HEK293 (cell line): ENCODE measurements around the gene LRP1B.
A peak's percentile ranks its signal among the peaks of the same experiment; 100 is the strongest.

ENCODE experiments used
- CTCF ChIA-PET: fragments of 350-600 bp; formaldehyde crosslinking; extraction: SDS; loops from one replicate; lab custom pipeline; 2021; ENCODE audit warnings: antibody characterized with exemption; lab: Yijun Ruan, JAX
- POLR2A ChIA-PET: fragments of 300-600 bp; formaldehyde crosslinking; extraction: SDS; loops from one replicate; lab custom pipeline; 2020; ENCODE audit warnings: antibody characterized with exemption, inconsistent platforms; lab: Yijun Ruan, JAX
- H3K27ac ChIP-seq: fragments of 200-500 bp; sonication (Bioruptor generic); 2 replicates; pipeline ENCODE4 v1.5.1; 2014; ENCODE audit warnings: low read depth, low read length, control low read depth, inconsistent platforms; ENCODE audit errors: extremely low read depth
- H3K36me3 ChIP-seq, 2 experiments: fragments of 200-500 bp in 1 of 2; sonication (Bioruptor generic) in 1 of 2; 1 replicate in 1 of 2; 2 replicates in 1 of 2; pipeline ENCODE4 v1.5.1; 2014 to 2017; ENCODE audit warnings: inconsistent platforms in 2 of 2, low read length in 2 of 2; ENCODE audit not compliant: control insufficient read depth in 2 of 2, insufficient read depth in 1 of 2
- H3K4me1 ChIP-seq: fragments of 200-500 bp; sonication (Bioruptor generic); 2 replicates; pipeline ENCODE4 v1.5.1; 2014; ENCODE audit warnings: mild to moderate bottlenecking, low read length, inconsistent platforms; ENCODE audit not compliant: control insufficient read depth, insufficient read depth
- H3K4me3 ChIP-seq: 2 replicates; pipeline ENCODE4 v1.5.1; 2011; ENCODE audit warnings: low read depth, mild to moderate bottlenecking, control low read depth, low read length, moderate library complexity
- H3K9me3 ChIP-seq: fragments of 200-500 bp; sonication (Bioruptor generic); 2 replicates; pipeline ENCODE4 v1.5.1; 2014; ENCODE audit warnings: low read depth, low read length, inconsistent platforms; ENCODE audit not compliant: control insufficient read depth, insufficient read depth
- GLI2 ChIP-seq: fragments of 450-650 bp; formaldehyde crosslinking; IDR thresholded peaks from 2 replicates; pipeline ENCODE4; 2017; ENCODE audit warnings: missing biosample characterization, missing genetic modification characterization, low read depth, borderline replicate concordance
- SP3 ChIP-seq: fragments of 450-650 bp; formaldehyde crosslinking; IDR thresholded peaks from 2 replicates; pipeline ENCODE4 v1.5.1; 2016; ENCODE audit warnings: missing biosample characterization, missing genetic modification characterization
- TSHZ1 ChIP-seq: fragments of 450-650 bp; formaldehyde crosslinking; IDR thresholded peaks from 2 replicates; pipeline ENCODE4 v1.5.1; 2016; ENCODE audit warnings: missing biosample characterization, missing genetic modification characterization, borderline replicate concordance
- YY1 ChIP-seq: fragments of 450-650 bp; formaldehyde crosslinking; IDR thresholded peaks from 2 replicates; pipeline ENCODE4 v1.5.1; 2018; ENCODE audit warnings: missing biosample characterization, missing genetic modification characterization
- ZBTB17 ChIP-seq: fragments of 450-650 bp; formaldehyde crosslinking; IDR thresholded peaks from 2 replicates; pipeline ENCODE4 v1.5.1; 2016; ENCODE audit warnings: missing biosample characterization, missing genetic modification characterization
- ZBTB8A ChIP-seq: fragments of 450-650 bp; formaldehyde crosslinking; IDR thresholded peaks from 2 replicates; pipeline ENCODE4 v1.5.1; 2016; ENCODE audit warnings: missing biosample characterization, missing genetic modification characterization
- ZFP3 ChIP-seq: fragments of 450-650 bp; formaldehyde crosslinking; IDR thresholded peaks from 2 replicates; pipeline ENCODE4 v1.5.1; 2016; ENCODE audit warnings: low read depth, missing biosample characterization, missing genetic modification characterization
- ZFP41 ChIP-seq: fragments of 450-650 bp; formaldehyde crosslinking; IDR thresholded peaks from 2 replicates; pipeline ENCODE4 v1.5.1; 2016; ENCODE audit warnings: missing biosample characterization, missing genetic modification characterization, borderline replicate concordance
- ZNF121 ChIP-seq: fragments of 450-650 bp; formaldehyde crosslinking; IDR thresholded peaks from 2 replicates; pipeline ENCODE4 v1.5.1; 2016; ENCODE audit warnings: missing biosample characterization, missing genetic modification characterization
- ZNF133 ChIP-seq: fragments of 450-650 bp; formaldehyde crosslinking; IDR thresholded peaks from 2 replicates; pipeline ENCODE4 v1.5.1; 2016; ENCODE audit warnings: missing biosample characterization, missing genetic modification characterization
- ZNF248 ChIP-seq: fragments of 450-650 bp; formaldehyde crosslinking; IDR thresholded peaks from 2 replicates; pipeline ENCODE4 v1.5.1; 2017; ENCODE audit warnings: missing biosample characterization, missing genetic modification characterization
- ZNF292 ChIP-seq: fragments of 450-650 bp; formaldehyde crosslinking; IDR thresholded peaks from 2 replicates; pipeline ENCODE4 v1.5.1; 2016; ENCODE audit warnings: low read depth, missing biosample characterization, missing genetic modification characterization, borderline replicate concordance
- ZNF404 ChIP-seq: fragments of 450-650 bp; formaldehyde crosslinking; IDR thresholded peaks from 2 replicates; pipeline ENCODE4 v1.5.1; 2017; ENCODE audit warnings: missing biosample characterization, missing genetic modification characterization
- ZNF549 ChIP-seq: fragments of 450-650 bp; IDR thresholded peaks from 2 replicates; pipeline ENCODE4 v1.5.1; 2018; ENCODE audit warnings: missing biosample characterization, missing genetic modification characterization, mild to moderate bottlenecking, inconsistent platforms, moderate library complexity
- ZNF560 ChIP-seq: fragments of 450-650 bp; formaldehyde crosslinking; IDR thresholded peaks from 2 replicates; pipeline ENCODE4 v1.5.1; 2017; ENCODE audit warnings: missing biosample characterization, missing genetic modification characterization, borderline replicate concordance
- ZNF571 ChIP-seq: fragments of 450-650 bp; formaldehyde crosslinking; IDR thresholded peaks from 2 replicates; pipeline ENCODE4 v1.5.0; 2017; ENCODE audit warnings: missing biosample characterization, missing genetic modification characterization
- ZNF596 ChIP-seq: fragments of 450-650 bp; IDR thresholded peaks from 2 replicates; pipeline ENCODE4 v1.5.0; 2018; ENCODE audit warnings: missing biosample characterization, mild to moderate bottlenecking, missing genetic modification characterization, moderate library complexity
- ZNF623 ChIP-seq: fragments of 450-650 bp; formaldehyde crosslinking; IDR thresholded peaks from 2 replicates; pipeline ENCODE4 v1.5.1; 2016; ENCODE audit warnings: missing biosample characterization, missing genetic modification characterization
- ZNF785 ChIP-seq: fragments of 450-650 bp; formaldehyde crosslinking; IDR thresholded peaks from 2 replicates; pipeline ENCODE4 v1.5.1; 2016; ENCODE audit warnings: missing biosample characterization, missing genetic modification characterization
- TF ChIP-seq, protein P1 (sequence below): fragments of 450-650 bp; formaldehyde crosslinking; IDR thresholded peaks from 2 replicates; pipeline ENCODE4 v1.5.1; 2017; ENCODE audit warnings: missing biosample characterization, missing genetic modification characterization

The LRP1B gene

GRCh38 chr2:141887363-141887762 is 243.5 kb downstream of the LRP1B start (continued):
- TF ChIP-seq ZNF785 (no peak), ZNF121 (tag by site-specific recombination) (no peak), SP3 (no peak)

GRCh38 chr2:141878016-141878415 is 252.8 kb downstream of the LRP1B start:
- Histone ChIP-seq H3K27ac (no peak overlapping the region), H3K4me1 (no peaks in the 10 kb centered on the region), H3K36me3 (no peaks in the 10 kb centered on the region), H3K4me3 (no peak overlapping the region), H3K9me3 (no peaks in the 10 kb centered on the region)
- TF ChIP-seq ZNF596 (no peak), GLI2 (no peak), ZNF623 (no peak), ZBTB8A (tag by site-specific recombination) (no peak), ZFP3 (tag by site-specific recombination) (no peak), ZNF248 (tag by site-specific recombination) (no peak), ZBTB17 (tag by site-specific recombination) (no peak), ZFP41 (tag by site-specific recombination) (no peak), ZNF549 (tag by site-specific recombination) (no peak), ZNF560 (tag by site-specific recombination) (no peak), ZNF571 (no peak), ZNF404 (tag by site-specific recombination) (no peak), TSHZ1 (tag by site-specific recombination) (no peak)
- TF ChIP-seq, protein P1, sequence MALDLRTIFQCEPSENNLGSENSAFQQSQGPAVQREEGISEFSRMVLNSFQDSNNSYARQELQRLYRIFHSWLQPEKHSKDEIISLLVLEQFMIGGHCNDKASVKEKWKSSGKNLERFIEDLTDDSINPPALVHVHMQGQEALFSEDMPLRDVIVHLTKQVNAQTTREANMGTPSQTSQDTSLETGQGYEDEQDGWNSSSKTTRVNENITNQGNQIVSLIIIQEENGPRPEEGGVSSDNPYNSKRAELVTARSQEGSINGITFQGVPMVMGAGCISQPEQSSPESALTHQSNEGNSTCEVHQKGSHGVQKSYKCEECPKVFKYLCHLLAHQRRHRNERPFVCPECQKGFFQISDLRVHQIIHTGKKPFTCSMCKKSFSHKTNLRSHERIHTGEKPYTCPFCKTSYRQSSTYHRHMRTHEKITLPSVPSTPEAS, result no peak
- CTCF ChIA-PET, result interaction anchor here (0.6 kb wide), 1 partner anchor 14 kb away, joined by 3 read pairs; no protein-coding TSS in a partner anchor
- POLR2A ChIA-PET, result no interaction called here

GRCh38 chr2:141871913-141872634 is 258.7 kb downstream of the LRP1B start:
- TF ChIP-seq ZNF292 (tag by site-specific recombination) (no peak), YY1 (tag by site-specific recombination) (no peak), ZNF133 (tag by site-specific recombination) (peak; percentile 76)
- TF ChIP-seq, all 188 proteins: peak for 1
- POLR2A ChIA-PET, result no interaction called here
- CTCF ChIA-PET, result interaction anchor here (0.7 kb wide), 1 partner anchor 267 kb away, joined by 3 read pairs; no protein-coding TSS in a partner anchor
- no peak overlapping the region for H3K4me3 ChIP-seq
- H3K4me1 ChIP-seq, result no peaks in the 10 kb centered on the region
- no peaks in the 10 kb centered on the region for H3K36me3 ChIP-seq
- no peaks in the 10 kb centered on the region for H3K9me3 ChIP-seq
- H3K27ac ChIP-seq, result no peak overlapping the region
